OCI-LY3 (cell line): ENCODE data around the gene RRAGB.

Source experiments
- CTCF ChIP-seq: fragments of 200-600, 300-600 bp; sonication (generic); IDR thresholded peaks from 2 replicates; pipeline ENCODE4 v1.5.1; 2014; ENCODE audit warnings: antibody characterized with exemption, low read length, low read depth
- EZH2phosphoT487 ChIP-seq: fragments of 200-600 bp; shearing (Covaris generic); IDR thresholded peaks from 2 replicates; pipeline ENCODE4 v1.6.1; 2018; ENCODE audit warnings: antibody characterized with exemption, mixed run types, low read depth

- TF ChIP-seq CTCF (no peak), EZH2phosphoT487 (no peak)
Measured at GRCh38 chrX:55738969-55739368, 21.4 kb downstream of the RRAGB start.
